CD4-positive, CD25-positive, alpha-beta regulatory T cell (primary cell): Measurements from ENCODE around the gene ACAD11. TPM values are rescaled to one million over a fixed set of nuclear protein-coding genes. Genes with fewer than 3 reads are reported as not detected.

Source experiments
- ATAC-seq, 2 donors: fragments of 150-1000 bp; cut with Tn5 transposase; one replicate each; pipeline ENCODE4 v1.10.0; 2021; ENCODE audit warnings: low read depth in 2 of 2, moderate number of reproducible peaks in 2 of 2, moderate library complexity in 1 of 2
- DNase-seq, 3 donors: peaks; one replicate each; pipeline versions ENCODE4 v3.0.0 to v3.0.0-alpha.2; 2012 to 2022; ENCODE audit warnings: mixed read lengths in 1 of 3
- H3K27ac ChIP-seq: one replicate; pipeline ENCODE4 v1.7.0; 2013; ENCODE audit warnings: mild to moderate bottlenecking, low read length; ENCODE audit not compliant: insufficient read depth, poor library complexity, severe bottlenecking
- H3K27me3 ChIP-seq: one replicate; pipeline ENCODE4 v1.7.0; 2013; ENCODE audit warnings: low read length; ENCODE audit not compliant: control insufficient read depth, insufficient read depth
- H3K36me3 ChIP-seq: one replicate; pipeline ENCODE4 v1.7.0; 2013; ENCODE audit warnings: mild to moderate bottlenecking, low read length, moderate library complexity; ENCODE audit not compliant: control insufficient read depth, insufficient read depth
- H3K4me1 ChIP-seq: 2 replicates; pipeline ENCODE4 v1.7.0; 2013; ENCODE audit warnings: mild to moderate bottlenecking, low read length; ENCODE audit not compliant: insufficient read depth, control insufficient read depth, poor library complexity, severe bottlenecking
- H3K4me3 ChIP-seq: one replicate; pipeline ENCODE4 v1.7.0; 2013; ENCODE audit warnings: low read depth, mild to moderate bottlenecking, low read length, moderate library complexity
- H3K9me3 ChIP-seq, 2 experiments: 1 replicate in 1 of 2; 2 replicates in 1 of 2; pipeline ENCODE4 v1.7.0; 2013; ENCODE audit warnings: low read length in 2 of 2, mild to moderate bottlenecking in 1 of 2, moderate library complexity in 1 of 2; ENCODE audit not compliant: control insufficient read depth in 2 of 2
- H3K27ac Mint-ChIP-seq, 3 donors: one replicate each; pipeline ENCODE4 v1.8.0; 2020 to 2022; ENCODE audit warnings: mild to moderate bottlenecking in 3 of 3, mixed read lengths in 3 of 3, moderate library complexity in 2 of 3
- H3K27me3 Mint-ChIP-seq: one replicate; pipeline ENCODE4 v1.8.0; 2022; ENCODE audit warnings: mild to moderate bottlenecking, mixed read lengths
- H3K36me3 Mint-ChIP-seq: one replicate; pipeline ENCODE4 v1.8.0; 2020; ENCODE audit warnings: mixed read lengths
- H3K4me1 Mint-ChIP-seq, 4 donors: one replicate each; pipeline ENCODE4 v1.8.0; 2020 to 2022; ENCODE audit warnings: mixed read lengths in 4 of 4, mild to moderate bottlenecking in 1 of 4
- H3K4me3 Mint-ChIP-seq, 4 donors: one replicate each; pipeline ENCODE4 v1.8.0; 2020 to 2022; ENCODE audit warnings: mild to moderate bottlenecking in 4 of 4, mixed read lengths in 4 of 4, moderate library complexity in 3 of 4
- H3K9me3 Mint-ChIP-seq, 7 donors: one replicate each; pipeline ENCODE4 v1.8.0; 2020 to 2022; ENCODE audit warnings: mixed read lengths in 7 of 7, mild to moderate bottlenecking in 3 of 7, moderate library complexity in 2 of 7
- polyA plus RNA-seq, 4 donors: library from polyadenylated mRNA; unstranded; fragments of 300-500 nt; fragmentation: Illumina TruSeq; gene quantifications; one replicate each; pipeline ENCODE4 v1.2.3, GENCODE V29; 2021
- total RNA-seq: library from RNA; stranded (reverse); gene quantifications from one replicate; pipeline ENCODE4 v1.2.3, GENCODE V29; 2022

The ACAD11 gene
- total and polyA plus RNA-seq, 5 donors from 2014 or later: 2.7 to 27.5 (median 4.7) TPM

- peak overlapping the region in 1 of 3 donors; percentile 73 for H3K27ac Mint-ChIP-seq
- no peaks in the 10 kb centered on the region for H3K9me3 Mint-ChIP-seq
Measured at GRCh38 chr3:132542577-132542976, 117.0 kb downstream of the ACAD11 start.

DNA sequence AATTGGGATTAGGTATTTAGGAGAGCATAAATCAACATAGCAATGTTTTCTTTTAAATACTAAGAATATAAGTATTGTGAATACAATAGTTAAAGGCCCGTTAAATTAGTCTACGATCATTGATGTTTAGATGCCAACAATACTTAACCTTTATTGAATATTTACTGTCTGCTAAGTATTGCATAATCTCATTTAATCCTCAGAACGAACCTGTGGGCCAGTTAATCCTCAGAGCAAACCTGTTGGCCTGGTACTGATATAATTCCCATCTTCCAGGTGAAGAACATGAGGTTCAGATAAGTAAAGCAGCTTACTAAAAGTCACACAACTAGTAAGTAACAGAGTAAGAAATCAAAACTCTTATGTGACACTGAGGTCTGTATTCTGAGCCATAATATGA, 119.9 kb downstream of the ACAD11 start:
- no peaks in the 10 kb centered on the region for H3K4me1 ChIP-seq
- H3K4me3 Mint-ChIP-seq: no peak overlapping the region
- no peak overlapping the region for H3K27ac ChIP-seq
- peaks cover 47% of the 10 kb centered on the region for H3K36me3 ChIP-seq
- H3K4me1 Mint-ChIP-seq: peaks cover 4 to 19% (median 8%) of the 10 kb centered on the region in 4 donors
- H3K27me3 ChIP-seq: no peaks in the 10 kb centered on the region
- ATAC-seq (no peak), DNase-seq (no peak)
- H3K27ac Mint-ChIP-seq: no peak overlapping the region
- no peaks in the 10 kb centered on the region for H3K9me3 Mint-ChIP-seq
- H3K36me3 Mint-ChIP-seq: peaks cover 47% of the 10 kb centered on the region
- H3K9me3 ChIP-seq: no peaks in the 10 kb centered on the region
- no peaks in the 10 kb centered on the region for H3K27me3 Mint-ChIP-seq
- no peak overlapping the region for H3K4me3 ChIP-seq

More at GRCh38 chr3:132542577-132542976, 117.0 kb downstream of the ACAD11 start:
- Mint-ChIP-seq H3K27me3 (no peaks in the 10 kb centered on the region), H3K4me3 (no peak overlapping the region), H3K4me1 (peaks cover 0 to 14% (median 7%) of the 10 kb centered on the region in 4 donors), H3K36me3 (peaks cover 27% of the 10 kb centered on the region)
- ATAC-seq (no peak), DNase-seq (no peak)
- Histone ChIP-seq H3K36me3 (peaks cover 35% of the 10 kb centered on the region), H3K4me3 (no peak overlapping the region), H3K27ac (no peak overlapping the region), H3K9me3 (no peaks in the 10 kb centered on the region), H3K4me1 (no peaks in the 10 kb centered on the region), H3K27me3 (no peaks in the 10 kb centered on the region)

GRCh38 chr3:132538072-132538471, 121.5 kb downstream of the ACAD11 start:
- no peak overlapping the region for H3K27ac Mint-ChIP-seq

GRCh38 chr3:132537297-132537696, 122.3 kb downstream of the ACAD11 start:
- Mint-ChIP-seq H3K27me3 (no peaks in the 10 kb centered on the region), H3K36me3 (peaks cover 56% of the 10 kb centered on the region), H3K27ac (peak overlapping the region in 1 of 3 donors; percentile 45), H3K9me3 (no peaks in the 10 kb centered on the region), H3K4me1 (peaks cover 2 to 14% (median 5%) of the 10 kb centered on the region in 4 donors), H3K4me3 (no peak overlapping the region)
- Histone ChIP-seq H3K9me3 (no peaks in the 10 kb centered on the region), H3K27ac (no peak overlapping the region), H3K4me3 (no peak overlapping the region), H3K27me3 (no peaks in the 10 kb centered on the region), H3K36me3 (peaks cover 64% of the 10 kb centered on the region), H3K4me1 (no peaks in the 10 kb centered on the region)
- DNase-seq (no peak), ATAC-seq (no peak)

More at GRCh38 chr3:132538072-132538471, 121.5 kb downstream of the ACAD11 start:
- no peak for DNase-seq
- Histone ChIP-seq H3K36me3 (peaks cover 61% of the 10 kb centered on the region), H3K27ac (no peak overlapping the region), H3K27me3 (no peaks in the 10 kb centered on the region), H3K9me3 (no peaks in the 10 kb centered on the region), H3K4me3 (no peak overlapping the region), H3K4me1 (no peaks in the 10 kb centered on the region)
- Mint-ChIP-seq H3K9me3 (no peaks in the 10 kb centered on the region), H3K27me3 (no peaks in the 10 kb centered on the region), H3K36me3 (peaks cover 57% of the 10 kb centered on the region), H3K4me1 (peaks cover 4 to 19% (median 8%) of the 10 kb centered on the region in 4 donors), H3K4me3 (no peak overlapping the region)
- ATAC-seq: no peak

- no peaks in the 10 kb centered on the region for H3K27me3 ChIP-seq
- H3K27me3 Mint-ChIP-seq: no peaks in the 10 kb centered on the region
- no peaks in the 10 kb centered on the region for H3K4me1 ChIP-seq
- no peak overlapping the region for H3K4me3 Mint-ChIP-seq
- peak in 1 of 3 donors; percentile 12 for DNase-seq
- peaks cover 0 to 10% (median 3%) of the 10 kb centered on the region in 4 donors for H3K4me1 Mint-ChIP-seq
- no peaks in the 10 kb centered on the region for H3K9me3 ChIP-seq
- peaks cover 69% of the 10 kb centered on the region for H3K36me3 ChIP-seq
- no peak for ATAC-seq
- H3K27ac Mint-ChIP-seq: peak overlapping the region in 1 of 3 donors; percentile 45
- peaks cover 54% of the 10 kb centered on the region for H3K36me3 Mint-ChIP-seq
- H3K27ac ChIP-seq: no peak overlapping the region
- H3K4me3 ChIP-seq: no peak overlapping the region
- no peaks in the 10 kb centered on the region for H3K9me3 Mint-ChIP-seq
Measured at GRCh38 chr3:132536442-132537153, 123.0 kb downstream of the ACAD11 start.

DNA sequence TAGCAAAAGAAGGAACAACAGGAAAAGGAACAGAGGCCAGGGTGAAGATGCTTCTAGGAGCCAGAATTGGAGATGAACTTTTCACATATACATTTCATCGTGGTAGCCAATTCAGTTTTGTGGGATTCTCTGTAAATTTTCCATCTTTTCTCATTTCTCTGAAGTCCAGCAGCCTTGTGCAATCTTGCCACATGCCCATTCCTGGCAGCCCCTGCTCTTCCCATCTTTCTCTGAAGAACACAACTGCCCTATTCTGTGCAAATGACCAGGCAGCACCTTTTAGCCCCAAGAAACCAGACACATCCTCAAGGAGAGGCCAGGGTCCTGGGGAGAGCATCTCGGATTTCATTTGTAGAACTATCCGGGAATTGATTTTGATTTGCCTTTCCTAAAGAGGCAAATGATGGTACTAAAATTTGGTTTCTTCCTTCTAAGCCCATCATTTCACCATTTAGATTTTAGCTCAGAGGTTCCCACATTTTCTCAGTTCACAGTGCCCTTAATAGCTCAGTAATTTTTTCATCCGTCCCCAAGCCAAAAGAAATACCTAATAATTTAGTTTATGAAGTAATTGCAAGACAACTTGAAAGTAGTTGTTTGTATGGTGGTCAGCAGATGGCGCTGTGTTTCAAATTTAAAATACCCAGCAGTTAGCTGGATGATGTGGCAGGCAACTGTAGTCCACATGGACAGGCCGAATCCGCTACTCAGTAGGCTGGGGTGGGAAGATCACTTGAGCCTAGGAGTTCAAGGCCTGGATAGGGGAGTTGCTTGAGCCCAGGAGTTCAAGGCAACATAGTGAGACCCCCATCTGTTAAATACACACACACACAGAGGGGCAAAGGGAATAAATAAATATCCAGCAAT, 123.8 kb downstream of the ACAD11 start:
- no peak overlapping the region for H3K27ac ChIP-seq
- Mint-ChIP-seq H3K27ac (peak overlapping the region in 1 of 3 donors; percentile 44), H3K4me3 (no peak overlapping the region), H3K27me3 (no peaks in the 10 kb centered on the region), H3K4me1 (peaks cover 0 to 10% (median 3%) of the 10 kb centered on the region in 4 donors), H3K36me3 (peaks cover 55% of the 10 kb centered on the region), H3K9me3 (no peaks in the 10 kb centered on the region)
- H3K36me3 ChIP-seq: peaks cover 69% of the 10 kb centered on the region
- DNase-seq (peak; percentile 28 to 78 (median 40)), ATAC-seq (peak; percentile 31 to 42)
- H3K4me1 ChIP-seq: no peaks in the 10 kb centered on the region
- no peak overlapping the region for H3K4me3 ChIP-seq
- no peaks in the 10 kb centered on the region for H3K9me3 ChIP-seq
- H3K27me3 ChIP-seq: no peaks in the 10 kb centered on the region

DNA sequence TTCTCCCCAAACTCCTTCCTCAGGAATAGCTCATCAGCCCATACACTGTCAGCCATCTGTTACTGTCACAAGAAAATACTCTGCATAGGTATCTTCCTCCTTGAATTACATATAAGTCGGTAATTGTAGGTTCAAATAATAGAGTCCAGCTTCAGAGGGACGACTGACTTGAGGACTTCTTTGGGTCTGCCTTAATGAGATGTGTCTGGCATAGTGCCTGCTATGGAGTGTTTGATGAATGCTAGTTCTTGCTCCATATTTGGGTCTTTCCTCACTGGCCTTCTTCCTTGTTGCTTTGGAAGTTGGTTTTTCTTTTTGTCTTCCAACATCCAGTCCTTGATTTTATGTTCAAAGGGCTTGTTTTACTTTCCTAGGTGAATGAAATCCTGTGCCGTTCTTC, 129.0 kb downstream of the ACAD11 start:
- Mint-ChIP-seq H3K36me3 (peaks cover 53% of the 10 kb centered on the region), H3K4me1 (peaks cover 0 to 4% (median under 1%) of the 10 kb centered on the region in 4 donors), H3K9me3 (no peaks in the 10 kb centered on the region), H3K4me3 (no peak overlapping the region), H3K27ac (no peak overlapping the region), H3K27me3 (no peaks in the 10 kb centered on the region)
- ATAC-seq (no peak), DNase-seq (no peak)
- Histone ChIP-seq H3K27ac (no peak overlapping the region), H3K9me3 (no peaks in the 10 kb centered on the region), H3K36me3 (peaks cover 73% of the 10 kb centered on the region), H3K4me1 (no peaks in the 10 kb centered on the region), H3K27me3 (no peaks in the 10 kb centered on the region), H3K4me3 (no peak overlapping the region)
